ENCODE results near the gene TMEM107.

The TMEM107 gene

GRCh38 chr17:8137645-8138373, 38.4 kb downstream of the TMEM107 start:
- no peak for DNase-seq (ENCODE audit: low read depth, low spot score)

DNA sequence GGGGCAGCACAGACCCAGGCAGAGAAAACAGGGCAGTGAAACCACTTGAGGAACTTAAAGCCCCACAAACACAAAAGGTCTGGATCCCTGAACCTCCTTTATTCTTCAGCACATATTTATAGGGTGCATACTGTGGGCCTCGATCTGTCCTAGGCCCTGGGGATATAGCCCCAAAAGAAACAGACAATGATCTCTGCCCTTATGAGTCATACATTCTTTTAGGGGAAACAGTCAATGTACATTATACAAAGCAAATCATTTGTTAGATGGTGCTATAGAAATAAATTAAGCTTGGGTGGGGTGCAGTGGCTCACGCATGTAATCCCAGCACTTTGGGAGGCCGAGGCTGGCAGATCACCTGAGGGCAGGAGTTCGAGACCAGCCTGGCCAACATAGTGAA, 42.2 kb downstream of the TMEM107 start:
- no peak for DNase-seq (ENCODE audit: low read depth, low spot score)

DNA sequence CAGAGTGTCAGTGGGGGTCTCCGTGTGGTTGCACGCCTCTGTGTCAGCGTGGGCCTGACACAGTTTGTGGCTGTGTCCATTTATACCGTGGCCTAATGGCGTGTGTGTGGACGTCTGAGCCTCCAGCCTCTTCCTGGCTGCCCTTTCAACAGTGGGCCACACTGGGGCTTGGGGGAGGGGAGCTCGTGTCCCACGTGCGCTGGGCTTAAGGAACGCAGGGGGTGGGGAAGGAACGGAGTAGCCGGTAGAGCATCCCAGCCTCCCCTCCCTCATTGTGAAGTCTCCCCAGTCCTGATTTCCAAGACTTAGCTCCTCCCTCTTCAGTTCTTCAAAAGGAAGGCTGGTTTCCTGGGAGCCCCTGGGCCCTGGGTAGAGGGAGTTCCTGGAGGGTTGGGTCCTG, 42.8 kb downstream of the TMEM107 start:
- no peak for DNase-seq (ENCODE audit: low read depth, low spot score)

DNA sequence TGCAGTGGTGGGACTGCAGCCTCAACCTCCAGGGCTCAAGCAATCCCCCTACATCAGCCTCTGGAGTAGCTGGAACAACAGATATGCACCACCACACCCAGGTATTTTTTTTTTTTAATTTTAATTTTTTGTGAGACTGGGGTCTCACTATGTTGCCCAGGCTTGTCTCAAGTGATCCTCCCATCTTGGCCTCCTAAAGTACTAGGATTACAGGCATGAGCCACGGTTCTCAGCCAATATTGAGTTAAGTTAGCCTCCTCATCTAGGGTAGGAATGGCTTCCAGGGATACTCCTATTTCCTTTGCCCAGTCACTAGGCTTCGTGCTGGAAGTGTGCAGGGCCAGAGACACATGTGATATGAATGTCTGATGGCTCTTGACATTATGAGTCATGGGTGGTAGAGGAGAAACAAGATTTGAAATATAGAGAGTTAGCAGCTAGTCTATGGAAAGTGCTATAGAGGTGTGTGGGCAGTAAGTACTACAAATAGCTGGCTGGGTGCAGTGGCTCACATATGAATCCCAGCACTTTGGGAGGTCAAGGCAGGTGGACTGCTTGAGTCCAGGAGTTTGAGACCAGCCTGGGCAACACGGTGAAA, 44.2 kb downstream of the TMEM107 start:
- DNase-seq (ENCODE audit: low read depth, low spot score) = no peak

- DNase-seq (ENCODE audit: low read depth, low spot score) = no peak
Measured at GRCh38 chr17:8128125-8128784, 47.9 kb downstream of the TMEM107 start.

GRCh38 chr17:8126491-8127066, 49.6 kb downstream of the TMEM107 start:
- no peak for DNase-seq (ENCODE audit: low read depth, low spot score)

GRCh38 chr17:8125947-8126490, 50.2 kb downstream of the TMEM107 start:
- DNase-seq (ENCODE audit: low read depth, low spot score) = no peak

DNA sequence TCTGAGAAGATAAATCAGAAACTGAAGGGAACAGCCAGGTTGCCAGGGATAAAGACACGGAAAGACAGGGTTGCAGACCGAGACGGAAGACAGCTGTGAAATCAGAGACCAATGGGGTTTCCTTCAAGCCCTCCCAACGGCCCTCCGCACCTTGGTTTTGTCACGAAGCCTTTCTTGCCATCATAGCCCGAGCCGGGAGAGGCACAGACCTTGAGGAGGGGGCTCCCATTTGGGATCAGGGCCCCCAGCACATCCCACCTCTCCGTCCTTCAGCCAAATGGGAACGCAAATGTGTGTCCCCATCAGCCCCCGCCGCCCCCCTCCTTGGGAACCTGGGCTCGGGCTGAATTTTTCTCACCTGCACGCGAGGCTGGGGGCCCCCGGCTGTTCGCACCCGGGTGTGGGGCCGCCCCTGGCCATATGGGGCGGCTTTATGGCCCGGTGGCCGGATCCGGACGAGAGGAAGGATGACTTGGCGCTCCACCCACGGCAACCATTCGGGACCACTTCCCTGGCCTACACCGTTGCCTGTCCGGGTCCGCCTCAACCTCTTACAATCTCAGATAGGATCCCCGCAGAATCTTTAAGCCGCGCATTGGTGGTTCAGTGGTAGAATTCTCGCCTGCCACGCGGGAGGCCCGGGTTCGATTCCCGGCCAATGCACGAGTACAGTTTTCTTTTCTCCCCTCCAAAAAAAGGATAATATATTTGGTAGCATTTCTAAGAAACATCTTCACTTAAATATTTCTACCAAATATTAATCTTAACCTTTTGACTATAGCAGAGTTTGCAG, 50.8 kb downstream of the TMEM107 start:
- DNase-seq (ENCODE audit: low read depth, low spot score) = peak; percentile 71

- no peak for DNase-seq (ENCODE audit: low read depth, low spot score)
Measured at GRCh38 chr17:8124350-8125153, 51.6 kb downstream of the TMEM107 start.

DNA sequence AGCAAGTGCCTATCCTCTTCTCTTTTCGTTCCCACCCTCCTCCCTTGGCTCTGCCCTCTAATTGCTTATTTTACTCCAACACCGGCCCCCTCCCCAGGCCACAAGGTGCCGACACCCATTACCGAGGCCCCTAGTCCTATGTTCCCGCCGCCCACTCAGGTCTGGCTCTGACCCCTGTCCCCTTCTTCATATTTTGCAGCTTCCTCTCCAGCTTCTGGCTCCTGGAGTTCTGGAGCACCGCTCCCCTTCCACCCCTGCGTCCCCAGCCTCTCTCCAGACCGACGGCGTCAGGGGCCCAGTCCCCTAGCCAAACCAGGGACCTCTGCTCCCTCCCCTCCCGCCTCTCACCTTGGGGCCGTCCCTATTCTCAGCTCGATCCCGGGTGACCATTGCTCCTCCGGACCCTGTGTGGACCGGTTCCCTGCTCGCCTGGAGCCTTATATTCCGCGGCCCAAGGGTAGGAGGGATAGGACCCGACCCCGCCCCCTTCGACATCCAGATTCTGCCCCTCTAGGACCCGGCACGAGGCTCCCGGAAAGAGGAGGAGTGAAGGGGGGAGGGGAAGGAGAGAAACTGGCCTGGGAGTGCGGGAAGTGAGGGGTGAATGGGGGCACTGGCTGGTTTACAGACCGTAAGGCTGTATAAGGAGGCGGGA, 52.4 kb downstream of the TMEM107 start, which contains the start of gene HES7:
TSS of gene HES7 (minus strand) at position 412 of the 655 bp plus-strand sequence. CDS start at position 390, 22 bp downstream.
- DNase-seq (ENCODE audit: low read depth, low spot score) = no peak

GRCh38 chr17:8122924-8123694, 53.1 kb downstream of the TMEM107 start:
- DNase-seq (ENCODE audit: low read depth, low spot score) = no peak

All from activated naive CD8-positive, alpha-beta T cell treated with anti-CD3 and anti-CD28 coated beads, Interleukin-2, amount 50 U/mL, for 16 hours (primary cell).